C4-2B (cell line): Measurements from ENCODE around the gene ZNF346.

Experiments used
- CTCF ChIP-seq: fragments of 450-650 bp; conservative IDR thresholded peaks from 2 replicates; pipeline ENCODE4 v1.5.1; 2017; ENCODE audit warnings: mild to moderate bottlenecking
- ZFX ChIP-seq: fragments of 450-650 bp; IDR thresholded peaks from 2 replicates; pipeline ENCODE4 v1.6.1; 2017

DNA sequence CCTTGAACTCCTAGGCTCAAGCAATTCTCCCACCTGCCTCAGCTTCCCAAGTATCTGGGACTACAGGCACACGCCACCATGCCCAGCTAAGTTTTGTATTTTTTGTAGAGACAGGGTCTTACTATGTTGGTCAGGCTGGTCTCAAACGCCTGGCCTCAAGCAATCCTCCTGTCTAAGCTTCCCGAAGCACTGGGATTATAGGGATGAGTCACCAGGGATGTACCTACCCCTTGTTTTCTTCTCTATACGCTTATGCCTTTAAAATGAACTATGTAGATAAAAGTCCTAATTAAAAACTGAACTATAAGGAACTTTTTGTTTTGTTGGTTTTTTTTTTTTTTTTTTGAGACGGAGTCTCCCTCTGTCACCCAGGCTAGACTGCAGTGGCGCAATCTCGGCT is 41.7 kb upstream of the ZNF346 start:
- no peak for TF ChIP-seq CTCF
- no peak for TF ChIP-seq ZFX
